HEK293 (cell line): ENCODE results near the gene CDCA4.

Source experiments
- YY1 ChIP-seq: fragments of 450-650 bp; formaldehyde crosslinking; IDR thresholded peaks from 2 replicates; pipeline ENCODE4 v1.5.1; 2018; ENCODE audit warnings: missing biosample characterization, missing genetic modification characterization
- ZBTB8A ChIP-seq: fragments of 450-650 bp; formaldehyde crosslinking; IDR thresholded peaks from 2 replicates; pipeline ENCODE4 v1.5.1; 2016; ENCODE audit warnings: missing biosample characterization, missing genetic modification characterization
- ZNF121 ChIP-seq: fragments of 450-650 bp; formaldehyde crosslinking; IDR thresholded peaks from 2 replicates; pipeline ENCODE4 v1.5.1; 2016; ENCODE audit warnings: missing biosample characterization, missing genetic modification characterization
- ZNF138 ChIP-seq: fragments of 450-650 bp; formaldehyde crosslinking; IDR thresholded peaks from 2 replicates; pipeline ENCODE4 v1.5.1; 2016; ENCODE audit warnings: missing biosample characterization, missing genetic modification characterization, borderline replicate concordance
- ZNF274 ChIP-seq, 2 experiments: fragments of 200-500 bp in 1 of 2; fragments of 450-650 bp in 1 of 2; sonication (Bioruptor generic) in 1 of 2; formaldehyde crosslinking in 1 of 2; IDR thresholded peaks; 2 replicates each; pipeline versions ENCODE4 v1.5.1 to v1.6.1; 2014 to 2016; ENCODE audit warnings: borderline replicate concordance in 1 of 2, inconsistent platforms in 1 of 2, low read length in 1 of 2, missing biosample characterization in 1 of 2, missing genetic modification characterization in 1 of 2
- ZNF639 ChIP-seq: fragments of 450-650 bp; formaldehyde crosslinking; IDR thresholded peaks from 2 replicates; pipeline ENCODE4 v1.5.1; 2016; ENCODE audit warnings: missing biosample characterization, missing genetic modification characterization
- ZNF664 ChIP-seq: fragments of 450-650 bp; formaldehyde crosslinking; IDR thresholded peaks from 2 replicates; pipeline ENCODE4 v1.5.1; 2016; ENCODE audit warnings: missing biosample characterization, missing genetic modification characterization

- TF ChIP-seq YY1 (tag by site-specific recombination) (no peak), ZBTB8A (tag by site-specific recombination) (no peak), ZNF121 (tag by site-specific recombination) (no peak), ZNF639 (tag by site-specific recombination) (no peak), ZNF138 (tag by site-specific recombination) (no peak), ZNF274 (IDR thresholded peaks at IDR 0.05; ENCODE audit: low read length) (no peak), ZNF274 (tag by site-specific recombination; IDR thresholded peaks at IDR 0.05; ENCODE audit: borderline replicate concordance) (no peak), ZNF664 (tag by site-specific recombination) (no peak)
These were observed 34.9 kb upstream of the CDCA4 start for GRCh38 chr14:105055736-105056302.
